ENCODE measurements around the gene NLK.

Gene NLK

GRCh38 chr17:28071891-28072606, 29.6 kb downstream of the NLK start:
- Histone ChIP-seq H3K27me3 (ENCODE audit: insufficient read depth, low read length, poor library complexity, severe bottlenecking) (no peaks in the 10 kb centered on the region), H3K9me3 (ENCODE audit: insufficient read depth, low read depth, low read length) (peaks cover 9% of the 10 kb centered on the region), H3K9me2 (replicated peaks; ENCODE audit: low read depth, low read length) (no peaks in the 10 kb centered on the region), H4K20me1 (ENCODE audit: insufficient read depth, low read length, poor library complexity, severe bottlenecking) (peaks cover 8% of the 10 kb centered on the region), H3F3A (ENCODE audit: low read depth) (no peaks in the 10 kb centered on the region), H3K36me3 (ENCODE audit: insufficient read depth, low read length) (no peaks in the 10 kb centered on the region), H3K79me2 (ENCODE audit: insufficient read depth, low read length) (peaks cover 91% of the 10 kb centered on the region), H3K4me1 (ENCODE audit: insufficient read depth, low read length, poor library complexity, severe bottlenecking) (peaks cover 21% of the 10 kb centered on the region), H3K9ac (ENCODE audit: low read depth, low read length, poor library complexity, severe bottlenecking) (no peak overlapping the region), H3K4me2 (ENCODE audit: low read depth, low read length, poor library complexity, severe bottlenecking) (no peak overlapping the region), H3K4me3 (ENCODE audit: low read length, poor library complexity, severe bottlenecking) (no peak overlapping the region), H2AFZ (ENCODE audit: low read length) (no peak overlapping the region)
- TF ChIP-seq CTCF (conservative IDR thresholded peaks at IDR 0.05; ENCODE audit: low read length) = no peak
- no peak for TF ChIP-seq EZH2phosphoT487 (IDR thresholded peaks at IDR 0.05; ENCODE audit: borderline replicate concordance)

- H3K9ac ChIP-seq (ENCODE audit: low read depth, low read length, poor library complexity, severe bottlenecking) = no peak overlapping the region
- H2AFZ ChIP-seq (ENCODE audit: low read length) = no peak overlapping the region
- H3K27me3 ChIP-seq (ENCODE audit: insufficient read depth, low read length, poor library complexity, severe bottlenecking) = no peaks in the 10 kb centered on the region
- no peak for TF ChIP-seq CTCF (conservative IDR thresholded peaks at IDR 0.05; ENCODE audit: low read length)
- no peak overlapping the region for H3K4me2 ChIP-seq (ENCODE audit: low read depth, low read length, poor library complexity, severe bottlenecking)
- peaks cover 5% of the 10 kb centered on the region; the same call in 1 of the 2 replicates for H3K36me3 ChIP-seq (ENCODE audit: insufficient read depth, low read length)
- no peaks in the 10 kb centered on the region for H3F3A ChIP-seq (ENCODE audit: low read depth)
- peaks cover 95% of the 10 kb centered on the region for H3K79me2 ChIP-seq (ENCODE audit: insufficient read depth, low read length)
- peaks cover 21% of the 10 kb centered on the region for H3K4me1 ChIP-seq (ENCODE audit: insufficient read depth, low read length, poor library complexity, severe bottlenecking)
- no peaks in the 10 kb centered on the region for H3K9me2 ChIP-seq (replicated peaks; ENCODE audit: low read depth, low read length)
- H3K4me3 ChIP-seq (ENCODE audit: low read length, poor library complexity, severe bottlenecking) = no peak overlapping the region
- peaks cover 8% of the 10 kb centered on the region for H4K20me1 ChIP-seq (ENCODE audit: insufficient read depth, low read length, poor library complexity, severe bottlenecking)
- peaks cover 9% of the 10 kb centered on the region for H3K9me3 ChIP-seq (ENCODE audit: insufficient read depth, low read depth, low read length)
Observed at GRCh38 chr17:28072936-28073533, 30.6 kb downstream of the NLK start.

- no peak overlapping the region for H3K4me3 ChIP-seq (ENCODE audit: low read length, poor library complexity, severe bottlenecking)
- H3K9ac ChIP-seq (ENCODE audit: low read depth, low read length, poor library complexity, severe bottlenecking) = no peak overlapping the region
- no peaks in the 10 kb centered on the region for H3F3A ChIP-seq (ENCODE audit: low read depth)
- H3K4me2 ChIP-seq (ENCODE audit: low read depth, low read length, poor library complexity, severe bottlenecking) = no peak overlapping the region
- H3K9me3 ChIP-seq (ENCODE audit: insufficient read depth, low read depth, low read length) = peaks cover 9% of the 10 kb centered on the region
- H2AFZ ChIP-seq (ENCODE audit: low read length) = no peak overlapping the region
- H3K9me2 ChIP-seq (replicated peaks; ENCODE audit: low read depth, low read length) = no peaks in the 10 kb centered on the region
- no peaks in the 10 kb centered on the region for H3K27me3 ChIP-seq (ENCODE audit: insufficient read depth, low read length, poor library complexity, severe bottlenecking)
- peaks cover 21% of the 10 kb centered on the region for H3K4me1 ChIP-seq (ENCODE audit: insufficient read depth, low read length, poor library complexity, severe bottlenecking)
- H3K36me3 ChIP-seq (ENCODE audit: insufficient read depth, low read length) = peaks cover 5% of the 10 kb centered on the region; the same call in 1 of the 2 replicates
- peaks cover 8% of the 10 kb centered on the region for H4K20me1 ChIP-seq (ENCODE audit: insufficient read depth, low read length, poor library complexity, severe bottlenecking)
- peaks cover 95% of the 10 kb centered on the region for H3K79me2 ChIP-seq (ENCODE audit: insufficient read depth, low read length)
- TF ChIP-seq EZH2phosphoT487 (IDR thresholded peaks at IDR 0.05; ENCODE audit: borderline replicate concordance) (no peak), CTCF (conservative IDR thresholded peaks at IDR 0.05; ENCODE audit: low read length) (no peak)
Observed at GRCh38 chr17:28074010-28074409, 31.5 kb downstream of the NLK start.

Data from Loucy (cell line).